PFSK-1 (cell line): ENCODE measurements around the gene MBOAT7.

Source experiments
- FOXP2 ChIP-seq: optimal IDR thresholded peaks from 2 replicates; pipeline ENCODE3; 2011; ENCODE audit warnings: borderline replicate concordance, control low read depth, inconsistent platforms; ENCODE audit not compliant: insufficient read depth; ENCODE audit errors: extremely low read length, extremely low read depth
- POLR2AphosphoS5 ChIP-seq: IDR thresholded peaks from 2 replicates; pipeline ENCODE4 v1.6.1; 2012; ENCODE audit warnings: low read depth, mild to moderate bottlenecking, control low read depth, low read length, moderate library complexity
- REST ChIP-seq, 2 experiments: IDR thresholded peaks; 2 replicates each; pipeline versions ENCODE4 v1.6.1 to v1.8.0; 2011 to 2012; ENCODE audit warnings: low read depth in 2 of 2, low read length in 2 of 2, control low read depth in 1 of 2, inconsistent platforms in 1 of 2, mild to moderate bottlenecking in 1 of 2, moderate library complexity in 1 of 2; ENCODE audit not compliant: insufficient read depth in 1 of 2
- SIN3A ChIP-seq: IDR thresholded peaks from 2 replicates; pipeline ENCODE4 v1.6.1; 2012; ENCODE audit warnings: mild to moderate bottlenecking, low read length, moderate library complexity, borderline replicate concordance; ENCODE audit not compliant: insufficient read depth
- TAF1 ChIP-seq: IDR thresholded peaks from 2 replicates; pipeline ENCODE4 v1.6.1; 2012; ENCODE audit warnings: low read length, control low read depth, borderline replicate concordance; ENCODE audit not compliant: insufficient read depth

Gene MBOAT7

GRCh38 chr19:54172471-54173358, 16.7 kb downstream of the MBOAT7 start, which contains the start of gene TMC4:
TSS of gene TMC4 (minus strand) at chr19:54173160. CDS start at chr19:54173117, 43 bp downstream.
- no peak; the same call in 1 of the 2 replicates for TF ChIP-seq SIN3A
- no peak for TF ChIP-seq FOXP2
- no peak for TF ChIP-seq POLR2AphosphoS5
- no peak for TF ChIP-seq REST (IDR thresholded peaks at IDR 0.05; ENCODE audit: insufficient read depth in 1 of 2, low read depth in 2 of 2, low read length in 2 of 2)
- no peak for TF ChIP-seq TAF1

DNA sequence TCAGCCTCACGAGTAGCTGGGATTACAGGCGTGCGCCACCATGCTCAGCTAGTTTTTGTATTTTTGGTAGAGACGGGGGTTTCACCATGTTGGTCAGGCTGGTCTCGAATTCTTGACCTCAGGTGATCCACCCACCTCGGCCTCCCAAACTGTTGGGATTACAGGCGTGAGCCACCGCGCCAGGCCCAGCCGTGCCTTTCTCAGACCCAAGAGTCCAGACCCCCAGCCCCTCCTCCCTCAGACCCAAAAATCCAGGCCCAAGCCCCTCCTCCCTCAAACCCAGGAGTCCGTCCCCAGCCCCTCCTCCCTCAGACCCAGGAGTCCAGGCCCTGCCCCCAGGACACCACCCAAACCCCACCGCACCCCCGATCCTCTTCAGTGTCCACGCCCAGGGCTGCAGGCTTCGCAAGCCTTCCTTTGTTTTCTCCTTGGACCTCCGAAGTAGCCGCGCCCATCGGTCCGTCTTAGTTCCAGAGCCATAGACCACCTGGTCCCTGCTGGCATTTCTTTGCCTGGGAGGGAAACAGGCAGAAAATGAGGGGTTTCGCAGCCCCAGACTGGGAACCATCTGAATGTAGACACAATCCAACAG, 20.1 kb downstream of the MBOAT7 start:
- TF ChIP-seq POLR2AphosphoS5, result no peak
- TF ChIP-seq SIN3A, result no peak
- TF ChIP-seq REST (IDR thresholded peaks at IDR 0.05; ENCODE audit: insufficient read depth in 1 of 2, low read depth in 2 of 2, low read length in 2 of 2), result no peak

GRCh38 chr19:54168174-54168917, 21.0 kb downstream of the MBOAT7 start:
- TF ChIP-seq FOXP2 (peak; percentile 61), REST (IDR thresholded peaks at IDR 0.05; ENCODE audit: insufficient read depth in 1 of 2, low read depth in 2 of 2, low read length in 2 of 2) (no peak)

DNA sequence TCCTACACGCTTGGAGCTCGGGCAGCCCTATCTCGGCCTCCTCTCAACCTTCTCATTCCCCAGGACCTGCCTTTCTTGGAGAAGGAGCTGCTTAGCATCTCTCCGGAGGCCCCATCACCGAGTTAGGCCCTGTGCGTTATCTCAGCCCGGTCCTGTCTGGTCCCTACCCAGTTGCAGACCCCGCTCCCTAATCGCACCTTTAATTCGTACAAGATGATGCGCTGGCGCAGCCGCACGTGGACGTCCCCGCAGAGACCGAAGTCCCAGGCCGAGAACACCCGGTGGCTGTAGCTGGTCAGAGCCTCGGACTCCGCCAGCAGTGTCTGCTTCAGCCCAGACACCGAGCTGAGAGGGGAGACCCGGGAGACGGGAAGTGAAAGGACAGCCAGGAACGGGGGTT, 24.2 kb downstream of the MBOAT7 start:
- TF ChIP-seq POLR2AphosphoS5 (no peak), REST (IDR thresholded peaks at IDR 0.05; ENCODE audit: insufficient read depth in 1 of 2, low read depth in 2 of 2, low read length in 2 of 2) (no peak), TAF1 (no peak)
